WERI-Rb-1 (cell line): ENCODE measurements around the gene STK10.

ENCODE experiments used
- DNase-seq: peaks from one replicate; pipeline ENCODE4 v3.0.0-alpha.2; 2020
- H3K27ac ChIP-seq: fragments of 250-450 bp; sonication (Bioruptor Pico); 2 replicates; pipeline ENCODE4 v1.5.1; 2020; ENCODE audit warnings: mild to moderate bottlenecking, moderate library complexity
- H3K27me3 ChIP-seq: fragments of 250-450 bp; sonication (Bioruptor Pico); 2 replicates; pipeline ENCODE4 v1.5.1; 2021; ENCODE audit warnings: mild to moderate bottlenecking, low read depth, moderate library complexity; ENCODE audit not compliant: insufficient read depth, severe bottlenecking
- H3K36me3 ChIP-seq: fragments of 250-450 bp; sonication (Bioruptor Pico); 2 replicates; pipeline ENCODE4 v1.5.1; 2020; ENCODE audit warnings: mild to moderate bottlenecking, moderate library complexity
- H3K4me3 ChIP-seq: 2 replicates; pipeline ENCODE4 v1.5.1; 2011; ENCODE audit warnings: low read depth, mild to moderate bottlenecking, control low read depth, low read length
- H3K9me3 ChIP-seq: fragments of 250-450 bp; sonication (Bioruptor Pico); 2 replicates; pipeline ENCODE4 v1.5.1; 2021; ENCODE audit warnings: mild to moderate bottlenecking, moderate library complexity; ENCODE audit not compliant: severe bottlenecking
- CTCF ChIP-seq: IDR thresholded peaks from 2 replicates; pipeline ENCODE4 v1.5.1; 2011; ENCODE audit warnings: low read depth, mild to moderate bottlenecking, control low read depth, inconsistent platforms, low read length

STK10 gene

GRCh38 chr5:172186114-172186695 is 1.8 kb downstream of the STK10 start:
- no peak for TF ChIP-seq CTCF
- H3K4me3 ChIP-seq = no peak overlapping the region
- DNase-seq = no peak
- no peaks in the 10 kb centered on the region for H3K27me3 ChIP-seq
- no peaks in the 10 kb centered on the region for H3K9me3 ChIP-seq
- H3K27ac ChIP-seq = no peak overlapping the region
- no peaks in the 10 kb centered on the region for H3K36me3 ChIP-seq

GRCh38 chr5:172185096-172185461 is 2.9 kb downstream of the STK10 start:
- Histone ChIP-seq H3K9me3 (no peaks in the 10 kb centered on the region), H3K36me3 (no peaks in the 10 kb centered on the region), H3K27ac (no peak overlapping the region), H3K27me3 (no peaks in the 10 kb centered on the region), H3K4me3 (no peak overlapping the region)
- no peak for TF ChIP-seq CTCF
- DNase-seq = no peak

- TF ChIP-seq CTCF = no peak
- H3K27me3 ChIP-seq = no peaks in the 10 kb centered on the region
- H3K27ac ChIP-seq = no peak overlapping the region
These were observed 4.1 kb downstream of the STK10 start for GRCh38 chr5:172183881-172184280.

GRCh38 chr5:172182291-172182690 is 5.7 kb downstream of the STK10 start:
- H3K36me3 ChIP-seq = no peaks in the 10 kb centered on the region
- H3K4me3 ChIP-seq = no peak overlapping the region
- no peaks in the 10 kb centered on the region for H3K9me3 ChIP-seq
- no peaks in the 10 kb centered on the region for H3K27me3 ChIP-seq
- TF ChIP-seq CTCF = no peak
- H3K27ac ChIP-seq = no peak overlapping the region
- no peak for DNase-seq

More at GRCh38 chr5:172183881-172184280, 4.1 kb downstream of the STK10 start:
- no peak for DNase-seq
- H3K9me3 ChIP-seq = no peaks in the 10 kb centered on the region
- no peaks in the 10 kb centered on the region for H3K36me3 ChIP-seq
- H3K4me3 ChIP-seq = no peak overlapping the region

DNA sequence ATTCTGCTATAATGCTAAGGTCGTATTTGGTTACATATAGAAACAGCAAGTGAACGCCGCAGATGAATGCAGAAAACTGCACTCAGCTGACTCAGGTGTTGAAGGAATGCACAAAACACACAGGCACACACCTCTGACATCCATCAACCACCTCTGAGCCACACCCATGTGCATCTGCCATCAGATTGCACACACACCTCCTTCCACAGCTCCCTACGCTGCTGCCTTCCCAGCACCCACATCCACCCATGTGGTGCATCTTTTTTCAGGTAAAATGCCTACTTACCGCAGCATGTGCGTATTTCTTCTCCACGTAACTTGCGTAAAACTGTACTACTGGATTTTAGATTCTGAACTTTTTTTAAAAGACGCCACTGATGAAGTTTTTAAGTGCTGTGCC is 7.1 kb downstream of the STK10 start:
- Histone ChIP-seq H3K27me3 (no peaks in the 10 kb centered on the region), H3K27ac (no peak overlapping the region), H3K4me3 (no peak overlapping the region), H3K9me3 (no peaks in the 10 kb centered on the region), H3K36me3 (no peaks in the 10 kb centered on the region)
- DNase-seq = no peak
- TF ChIP-seq CTCF = no peak
